Stimulated activated CD8-positive, alpha-beta memory T cell treated with anti-CD3 and anti-CD28 coated beads, Interleukin-4, amount 100 ng/mL, for 4 hours (primary cell): ENCODE data around the gene CHERP.

Source experiments
- DNase-seq, 2 donors: peaks; one replicate each; pipeline ENCODE4 v3.0.0-alpha.2; 2020; ENCODE audit warnings: low read depth in 2 of 2, low spot score in 1 of 2

Gene CHERP, protein sequence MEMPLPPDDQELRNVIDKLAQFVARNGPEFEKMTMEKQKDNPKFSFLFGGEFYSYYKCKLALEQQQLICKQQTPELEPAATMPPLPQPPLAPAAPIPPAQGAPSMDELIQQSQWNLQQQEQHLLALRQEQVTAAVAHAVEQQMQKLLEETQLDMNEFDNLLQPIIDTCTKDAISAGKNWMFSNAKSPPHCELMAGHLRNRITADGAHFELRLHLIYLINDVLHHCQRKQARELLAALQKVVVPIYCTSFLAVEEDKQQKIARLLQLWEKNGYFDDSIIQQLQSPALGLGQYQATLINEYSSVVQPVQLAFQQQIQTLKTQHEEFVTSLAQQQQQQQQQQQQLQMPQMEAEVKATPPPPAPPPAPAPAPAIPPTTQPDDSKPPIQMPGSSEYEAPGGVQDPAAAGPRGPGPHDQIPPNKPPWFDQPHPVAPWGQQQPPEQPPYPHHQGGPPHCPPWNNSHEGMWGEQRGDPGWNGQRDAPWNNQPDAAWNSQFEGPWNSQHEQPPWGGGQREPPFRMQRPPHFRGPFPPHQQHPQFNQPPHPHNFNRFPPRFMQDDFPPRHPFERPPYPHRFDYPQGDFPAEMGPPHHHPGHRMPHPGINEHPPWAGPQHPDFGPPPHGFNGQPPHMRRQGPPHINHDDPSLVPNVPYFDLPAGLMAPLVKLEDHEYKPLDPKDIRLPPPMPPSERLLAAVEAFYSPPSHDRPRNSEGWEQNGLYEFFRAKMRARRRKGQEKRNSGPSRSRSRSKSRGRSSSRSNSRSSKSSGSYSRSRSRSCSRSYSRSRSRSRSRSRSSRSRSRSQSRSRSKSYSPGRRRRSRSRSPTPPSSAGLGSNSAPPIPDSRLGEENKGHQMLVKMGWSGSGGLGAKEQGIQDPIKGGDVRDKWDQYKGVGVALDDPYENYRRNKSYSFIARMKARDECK

GRCh38 chr19:16542045-16542909 lies at the start of gene CHERP:
TSS of gene CHERP (minus strand) at chr19:16542437. CDS start at chr19:16542378, 59 bp downstream.
- peak; percentile 83 to 91 for DNase-seq

GRCh38 chr19:16590876-16591802 lies 48.9 kb upstream of the CHERP start:
- no peak for DNase-seq

- no peak for DNase-seq
Observed at GRCh38 chr19:16589917-16590316, 47.7 kb upstream of the CHERP start.

DNA sequence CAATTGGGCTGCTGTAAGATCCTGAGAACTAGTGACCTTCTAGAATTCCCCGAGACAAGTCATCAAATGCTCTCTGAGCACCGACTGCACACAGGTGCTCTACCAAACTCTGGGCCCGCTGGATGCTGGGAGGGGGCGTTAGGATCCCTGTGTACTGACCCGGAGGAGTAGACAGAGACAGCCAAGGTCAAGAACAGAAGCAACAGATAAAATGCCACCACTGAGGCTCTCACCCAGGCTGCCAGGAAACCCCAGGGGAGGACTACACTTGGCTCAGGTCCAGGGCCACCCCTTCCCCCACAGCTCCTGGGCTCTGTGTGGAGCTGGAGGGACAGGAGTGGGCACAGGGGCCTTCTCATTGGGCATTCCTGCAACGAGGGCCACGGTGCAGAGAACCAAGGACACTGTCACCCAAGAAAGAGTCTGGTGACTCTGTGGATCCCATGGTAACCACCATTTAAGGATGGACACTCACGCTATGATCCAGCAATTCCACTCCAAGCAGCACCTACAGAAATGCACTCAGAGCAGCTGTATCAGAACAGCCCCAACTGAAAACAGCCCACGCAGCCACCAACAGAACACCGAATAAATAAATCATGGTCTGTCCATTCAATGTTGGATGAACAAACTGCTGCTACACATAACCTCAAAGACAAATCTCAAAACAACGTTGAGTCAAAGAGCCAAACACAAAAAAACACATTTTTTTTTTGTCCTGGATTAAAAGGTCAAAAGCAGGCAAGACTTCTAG lies 46.8 kb upstream of the CHERP start:
- DNase-seq = no peak

DNA sequence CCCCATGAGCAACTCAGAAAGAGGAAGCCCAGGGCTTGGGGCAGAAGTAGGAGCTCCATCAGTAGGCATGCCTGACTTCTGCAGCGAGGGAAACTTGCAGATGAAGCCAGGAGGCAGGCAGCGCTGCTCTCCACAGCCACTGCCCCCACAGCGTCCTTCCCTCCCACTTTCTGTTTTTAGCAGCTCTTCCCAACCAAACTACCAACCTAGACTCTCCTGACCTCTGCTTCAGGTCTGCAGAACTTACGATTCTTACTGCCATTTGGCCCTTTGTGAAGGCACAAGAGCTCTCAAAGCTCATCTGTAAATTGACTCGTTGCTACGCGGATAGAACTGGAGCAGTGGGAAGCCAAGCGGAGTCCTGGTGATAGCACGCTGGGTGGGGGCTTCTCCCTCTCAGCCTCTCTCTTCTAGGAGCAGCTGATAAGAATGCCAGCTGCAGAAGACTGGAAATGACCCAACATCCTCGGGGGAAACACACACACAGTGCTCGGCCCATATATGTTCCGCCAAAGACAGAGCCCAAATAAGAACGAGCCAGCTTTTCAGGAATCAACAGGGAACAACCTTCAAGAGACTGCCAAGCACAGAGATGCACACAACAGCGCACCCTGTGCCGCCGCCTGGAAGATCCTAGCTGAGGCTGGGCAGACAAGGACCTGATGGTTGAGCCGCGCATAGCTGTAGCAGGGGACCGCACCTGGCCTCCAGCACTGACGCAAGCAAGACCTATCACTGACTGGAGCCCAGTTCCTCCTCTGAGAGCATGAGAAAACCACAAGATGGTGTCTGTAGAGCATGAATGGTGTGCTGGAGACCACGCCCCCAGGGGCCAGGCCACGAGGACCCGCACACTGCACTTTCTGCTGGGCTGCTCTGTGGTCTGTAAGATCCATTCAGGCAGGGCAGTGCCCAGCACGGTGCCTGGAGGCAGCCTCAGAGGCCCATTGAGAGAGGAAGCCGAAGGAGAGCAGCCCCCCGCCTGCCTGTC lies 45.9 kb upstream of the CHERP start:
- DNase-seq = peak in 1 of 2 donors; percentile 35

- peak in 1 of 2 donors; percentile 58 for DNase-seq
Observed at GRCh38 chr19:16586991-16587832, 45.0 kb upstream of the CHERP start.

- DNase-seq = no peak
Observed at GRCh38 chr19:16586477-16586871, 44.2 kb upstream of the CHERP start.

DNA sequence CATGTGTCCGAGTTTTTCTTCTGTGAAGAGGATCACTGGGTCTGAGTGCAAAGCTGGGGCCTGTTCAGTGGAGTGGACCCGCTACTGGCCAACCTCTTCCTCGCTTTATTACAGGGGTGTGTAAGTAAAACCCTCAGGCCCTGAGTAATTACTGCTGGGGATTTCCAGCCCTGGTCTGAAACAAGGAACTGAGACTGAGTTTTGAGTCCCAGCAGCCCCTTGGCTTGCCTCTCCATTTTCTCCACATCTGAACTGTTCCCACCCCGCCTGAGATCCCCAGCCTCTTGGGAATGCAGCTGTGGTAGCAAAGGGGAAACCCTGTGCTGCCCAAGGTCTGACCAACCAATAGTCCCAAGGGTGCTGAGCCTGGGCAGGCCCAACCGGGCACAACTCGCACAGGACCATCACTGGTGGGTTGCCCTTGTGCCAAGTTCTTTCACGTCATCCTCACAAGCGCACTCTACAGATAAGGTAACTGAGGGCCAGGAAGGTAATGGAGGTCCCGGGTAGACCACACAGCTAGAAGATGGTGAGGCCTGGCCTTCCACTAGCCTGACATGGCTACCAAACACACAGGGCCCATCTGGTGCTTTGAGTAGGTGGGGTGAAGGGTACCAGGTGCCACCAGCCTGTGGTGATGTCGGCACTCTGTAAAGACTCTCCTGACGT lies 43.7 kb upstream of the CHERP start:
- DNase-seq = no peak

DNA sequence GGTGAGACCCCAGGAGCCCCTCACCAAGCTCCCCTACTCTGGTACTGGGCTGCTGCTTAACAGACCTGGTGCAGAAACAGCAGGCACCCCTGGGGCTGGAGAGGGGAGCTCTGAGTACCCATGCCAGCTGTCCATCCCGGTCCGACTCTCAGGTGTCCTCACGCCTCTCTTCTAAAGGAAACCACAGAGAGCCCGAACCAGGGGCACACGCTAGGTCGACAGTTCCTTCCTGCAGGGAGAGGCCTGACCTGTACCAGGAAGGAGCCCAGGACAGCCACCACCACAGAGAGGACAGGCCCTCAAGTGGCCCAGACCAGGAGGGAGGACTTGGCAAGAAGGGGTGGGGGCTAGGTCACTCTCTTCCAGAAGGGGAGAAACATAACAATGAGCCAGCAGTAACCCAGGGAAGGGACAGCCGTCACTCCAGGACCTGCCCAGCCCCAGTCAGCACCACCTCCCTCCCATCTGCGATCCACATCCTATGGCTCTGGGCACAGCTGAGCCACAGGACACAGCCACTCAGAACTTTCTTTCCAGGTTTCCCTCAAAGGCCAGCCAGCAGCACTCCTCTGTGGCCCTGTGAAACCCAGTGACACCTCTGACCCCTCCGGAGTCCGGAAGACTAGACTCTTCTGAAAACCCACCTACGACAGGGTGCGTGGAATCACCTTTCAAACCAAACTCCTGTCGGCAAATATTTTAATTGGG lies 43.0 kb upstream of the CHERP start:
- no peak for DNase-seq

DNA sequence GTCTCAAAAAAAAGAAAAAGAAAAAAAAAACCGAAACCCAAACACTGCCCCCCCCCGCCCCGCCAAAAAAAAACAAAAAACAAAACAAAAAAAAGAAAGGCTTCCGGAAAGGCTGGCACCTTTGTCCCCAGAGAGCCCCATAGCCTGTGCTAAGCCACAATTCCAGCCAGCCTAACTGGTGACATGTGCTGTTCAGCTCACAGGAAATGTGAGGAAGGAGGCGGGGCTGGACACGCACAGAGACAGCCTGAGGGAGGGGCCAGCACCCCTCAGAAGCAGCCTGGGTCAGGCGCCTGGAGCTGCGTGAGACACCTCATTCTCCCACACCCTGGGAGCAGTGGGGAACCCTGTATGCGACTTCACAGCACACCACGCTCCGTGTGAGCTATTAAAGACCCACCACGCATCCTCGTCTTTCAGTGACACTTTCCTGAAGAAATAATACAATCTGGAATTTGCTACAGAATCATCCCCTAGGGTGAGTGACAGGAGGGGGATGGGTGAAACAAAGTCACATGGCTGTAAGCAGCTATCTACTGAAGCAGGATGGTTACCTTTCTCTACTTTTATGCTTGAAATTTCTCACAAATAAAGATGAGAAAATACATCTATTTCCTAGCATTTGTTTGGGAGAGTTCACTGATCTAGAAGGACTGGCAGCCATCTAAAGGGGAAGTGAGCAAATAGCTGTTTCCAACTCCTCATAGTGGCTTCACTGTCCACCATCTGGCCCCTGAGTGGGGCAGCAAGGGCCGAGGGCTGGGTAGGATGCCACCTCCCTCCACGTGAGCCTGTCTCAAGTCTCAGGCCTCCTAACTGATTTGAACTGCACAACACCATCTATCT lies 42.2 kb upstream of the CHERP start:
- DNase-seq = peak; percentile 72 to 82

DNA sequence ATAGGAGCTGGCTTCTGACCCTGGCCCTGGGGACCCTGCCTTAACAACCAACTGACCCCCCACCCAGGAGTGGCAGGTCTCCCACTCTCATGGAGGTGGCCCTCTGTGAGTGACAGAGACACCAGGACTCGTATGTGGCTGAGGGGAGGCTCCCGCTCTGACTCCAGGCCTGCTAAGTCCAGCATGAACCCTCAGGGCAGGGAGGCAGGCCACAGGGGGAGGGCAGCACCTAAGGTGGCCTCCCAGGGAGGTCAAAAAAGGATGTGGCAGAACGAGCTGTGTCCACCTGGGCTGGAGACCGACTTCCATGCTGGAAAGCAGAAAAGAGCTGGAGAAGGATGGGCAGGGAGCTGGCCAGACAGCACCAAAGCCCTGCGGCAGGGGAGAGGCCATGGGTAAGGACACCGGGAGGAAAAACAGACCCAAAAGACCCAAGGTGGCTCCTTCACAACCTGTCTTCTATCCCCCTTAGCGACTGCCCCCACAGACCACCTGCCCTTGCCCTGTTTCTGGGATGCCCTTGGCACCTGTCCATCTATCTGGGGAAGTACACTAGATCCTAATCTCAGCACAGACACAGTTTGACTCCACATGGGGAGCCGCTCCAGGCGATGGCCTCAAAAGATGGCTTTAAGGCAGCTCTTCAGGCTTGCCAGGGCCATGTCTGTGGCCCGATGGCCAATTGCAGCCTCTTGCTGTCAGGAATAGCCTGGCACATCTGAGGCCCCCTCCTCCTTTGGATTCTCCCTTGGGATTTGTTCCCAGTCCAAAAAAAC lies 40.4 kb upstream of the CHERP start:
- DNase-seq = no peak

- no peak for DNase-seq
Observed at GRCh38 chr19:16581971-16582343, 39.7 kb upstream of the CHERP start.

DNA sequence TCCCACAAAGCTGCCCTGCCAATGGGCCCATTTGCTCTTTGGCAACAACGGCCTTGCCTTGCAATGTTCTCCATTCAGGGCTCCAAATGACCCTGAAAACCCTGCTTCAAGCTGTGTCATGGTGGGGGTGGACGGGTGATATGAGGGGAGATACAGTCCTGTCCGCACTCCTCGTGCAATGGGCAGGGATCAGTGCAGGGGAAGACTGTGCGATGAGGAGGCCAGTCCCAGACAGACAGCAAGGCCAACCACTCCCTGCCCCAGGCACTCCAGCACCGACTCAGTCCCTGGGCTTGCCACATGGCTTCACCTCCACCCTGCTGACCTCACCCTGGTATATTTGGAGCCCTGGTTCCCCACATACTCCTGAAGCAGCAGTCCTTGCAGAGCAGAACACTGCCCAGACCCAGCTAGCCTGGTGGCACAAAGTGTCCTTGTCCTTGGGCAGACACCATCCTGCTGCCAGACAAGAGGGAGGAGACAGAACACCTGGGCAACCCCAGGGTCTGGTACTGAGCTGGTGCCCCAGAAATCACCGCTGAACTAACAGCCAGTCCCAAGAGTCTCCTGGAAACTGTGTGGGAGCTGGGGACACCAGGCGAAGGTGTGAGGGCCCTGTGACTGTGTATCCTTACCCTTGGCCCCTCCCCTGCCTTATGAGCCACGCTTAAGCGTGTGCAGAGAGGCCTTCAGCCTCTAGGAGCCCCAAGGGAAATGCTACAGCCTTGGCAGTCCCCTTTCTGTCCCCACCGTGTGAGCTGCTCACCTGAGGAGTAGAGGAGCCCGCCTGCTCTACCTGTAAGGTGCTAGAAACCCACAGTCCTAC lies 39.1 kb upstream of the CHERP start:
- no peak for DNase-seq

DNA sequence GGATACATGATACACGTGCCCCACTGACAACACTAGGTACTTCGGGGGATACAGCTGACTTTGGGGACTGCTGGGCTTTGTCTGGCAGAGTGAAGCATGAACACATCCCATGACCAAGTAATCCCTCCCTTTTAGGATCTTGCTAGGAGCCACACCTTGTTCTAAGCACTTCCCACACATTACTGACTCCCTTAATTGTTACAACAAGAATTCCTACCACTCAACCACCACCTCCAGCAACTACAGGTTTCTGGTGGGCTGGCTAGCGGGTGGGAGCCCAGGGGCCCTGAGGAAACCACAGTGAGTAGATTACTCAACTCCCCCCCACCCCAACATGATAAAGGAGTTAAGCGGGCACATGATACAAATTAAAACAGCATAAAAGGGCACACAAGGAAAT lies 37.1 kb upstream of the CHERP start:
- DNase-seq = no peak
